Keratinocyte (primary cell): ENCODE results near the gene TIAM1. TPM values are rescaled to one million over a fixed set of nuclear protein-coding genes. Genes with fewer than 3 reads are reported as not detected.

Experiments used
- DNase-seq: peaks from one replicate; pipeline ENCODE4 v3.0.0-alpha.2; 2011; ENCODE audit warnings: low read depth, missing footprints, low spot score
- FAIRE-seq: peaks from 2 replicates; lab custom pipeline; 2011; peaks lifted over from hg19 to GRCh38; lab: Jason Lieb, UNC
- H2AFZ ChIP-seq: 2 replicates; pipeline ENCODE4 v1.6.0; 2012; ENCODE audit warnings: low read length, control low read depth, inconsistent platforms; ENCODE audit not compliant: control insufficient read depth
- H3K27ac ChIP-seq: 2 replicates; pipeline ENCODE4 v1.5.1; 2011; ENCODE audit warnings: low read length; ENCODE audit not compliant: control insufficient read depth, insufficient read depth
- H3K27me3 ChIP-seq: 3 replicates; pipeline ENCODE4 v1.6.0; 2011; ENCODE audit warnings: low read length; ENCODE audit not compliant: control insufficient read depth, insufficient read depth; ENCODE audit errors: extremely low read depth
- H3K36me3 ChIP-seq, 2 experiments: 2 replicates in 1 of 2; 3 replicates in 1 of 2; pipeline ENCODE4 v1.5.1; 2011; ENCODE audit warnings: low read length in 2 of 2, mild to moderate bottlenecking in 1 of 2; ENCODE audit not compliant: control insufficient read depth in 2 of 2, insufficient read depth in 2 of 2; ENCODE audit errors: extremely low read depth in 1 of 2
- H3K4me1 ChIP-seq: 3 replicates; pipeline ENCODE4 v1.5.1; 2011; ENCODE audit warnings: low read length; ENCODE audit not compliant: control insufficient read depth, insufficient read depth; ENCODE audit errors: extremely low read depth
- H3K4me2 ChIP-seq: 3 replicates; pipeline ENCODE4 v1.6.0; 2011; ENCODE audit warnings: low read depth, low read length; ENCODE audit not compliant: control insufficient read depth, insufficient read depth; ENCODE audit errors: extremely low read depth
- H3K4me3 ChIP-seq, 3 experiments: fragments of 200-600 bp in 1 of 3; sonication (generic) in 1 of 3; 2 replicates in 2 of 3; 3 replicates in 1 of 3; pipeline ENCODE4 v1.5.1; 2011 to 2016; ENCODE audit warnings: low read length in 3 of 3, mild to moderate bottlenecking in 3 of 3, control low read depth in 2 of 3, inconsistent platforms in 1 of 3, low read depth in 1 of 3, mixed read lengths in 1 of 3, mixed run types in 1 of 3, moderate library complexity in 1 of 3; ENCODE audit not compliant: control insufficient read depth in 2 of 3, insufficient read depth in 2 of 3; ENCODE audit errors: extremely low read depth in 1 of 3
- H3K79me2 ChIP-seq: 2 replicates; pipeline ENCODE4 v1.6.0; 2012; ENCODE audit warnings: low read length; ENCODE audit not compliant: control insufficient read depth, insufficient read depth
- H3K9ac ChIP-seq: 3 replicates; pipeline ENCODE4 v1.6.0; 2011; ENCODE audit warnings: low read length; ENCODE audit not compliant: control insufficient read depth, insufficient read depth; ENCODE audit errors: extremely low read depth
- H3K9me1 ChIP-seq: 3 replicates; pipeline ENCODE4 v1.6.0; 2011; ENCODE audit warnings: low read length; ENCODE audit not compliant: control insufficient read depth, insufficient read depth; ENCODE audit errors: extremely low read depth
- H3K9me3 ChIP-seq: 2 replicates; pipeline ENCODE4 v1.5.1; 2012; ENCODE audit warnings: low read depth, low read length; ENCODE audit not compliant: control insufficient read depth
- H4K20me1 ChIP-seq: 3 replicates; pipeline ENCODE4 v1.6.0; 2011; ENCODE audit warnings: low read length; ENCODE audit not compliant: control insufficient read depth, insufficient read depth; ENCODE audit errors: extremely low read depth
- CTCF ChIP-seq, 3 experiments: IDR thresholded peaks in 1 of 3; conservative IDR thresholded peaks in 1 of 3; optimal IDR thresholded peaks in 1 of 3; 2 replicates in 2 of 3; 3 replicates in 1 of 3; pipeline versions ENCODE3 to v1.5.1; 2011; ENCODE audit warnings: low read length in 3 of 3, mild to moderate bottlenecking in 3 of 3, moderate library complexity in 2 of 3, control low read depth in 1 of 3, inconsistent platforms in 1 of 3; ENCODE audit not compliant: insufficient read depth in 2 of 3; ENCODE audit errors: extremely low read depth in 1 of 3
- EZH2 ChIP-seq: IDR thresholded peaks from one replicate; pipeline ENCODE4 v1.6.1; 2012; ENCODE audit warnings: inconsistent platforms, mild to moderate bottlenecking, low read length, moderate library complexity
- dilution Hi-C: fragments of 300-500 bp; cut with MboI; formaldehyde crosslinking; loops from one replicate; pipeline ENCODE4 v1.7.0; 2020; ENCODE audit warnings: low sequenced_read_pairs; ENCODE audit not compliant: extremely low pct_ligation_motif_present
- polyA plus RNA-seq, 5 experiments: library from polyadenylated mRNA; depleted of rRNA in 3 of 5; stranded (reverse) in 3 of 5; stranded (forward) in 1 of 5; unstranded in 1 of 5; fragments of >200 nt; gene quantifications; 1 replicate in 1 of 5; 2 replicates in 3 of 5; 3 replicates in 1 of 5; pipeline versions ENCODE4 v1.2.1 to v1.2.3, GENCODE V29; 2011 to 2012; ENCODE audit warnings: missing spikeins in 2 of 5, low read depth in 1 of 5, low replicate concordance in 1 of 5

The TIAM1 gene
- polyA plus RNA-seq, 1 donor (not counting 4 experiments of a cell fraction or from before 2014, with no cell fraction given) = 8.3 TPM

- no peak for TF ChIP-seq CTCF (optimal IDR thresholded peaks at IDR 0.05 in 1 of 3, IDR thresholded peaks at IDR 0.05 in 1 of 3, conservative IDR thresholded peaks at IDR 0.05 in 1 of 3; ENCODE audit: extremely low read depth in 1 of 3, insufficient read depth in 2 of 3, low read length in 3 of 3)
- no peak for TF ChIP-seq EZH2
- DNase-seq (no peak), FAIRE-seq (no peak)
- Histone ChIP-seq H3K27me3 (no peaks in the 10 kb centered on the region), H3K9me3 (no peaks in the 10 kb centered on the region), H3K79me2 (no peaks in the 10 kb centered on the region), H3K27ac (no peak overlapping the region), H4K20me1 (no peaks in the 10 kb centered on the region), H3K9ac (no peak overlapping the region), H3K9me1 (no peaks in the 10 kb centered on the region), H3K4me3 (no peak overlapping the region), H3K36me3 (no peaks in the 10 kb centered on the region), H3K4me2 (no peak overlapping the region), H3K4me1 (peaks cover 3% of the 10 kb centered on the region), H2AFZ (no peak overlapping the region)
- dilution Hi-C loops = no loop called here
These were observed 86.0 kb downstream of the TIAM1 start for GRCh38 chr21:31258073-31258472.

- FAIRE-seq (no peak), DNase-seq (no peak)
- Histone ChIP-seq H3K4me1 (peaks cover 3% of the 10 kb centered on the region), H3K79me2 (no peaks in the 10 kb centered on the region), H3K36me3 (no peaks in the 10 kb centered on the region), H3K27me3 (no peaks in the 10 kb centered on the region), H4K20me1 (no peaks in the 10 kb centered on the region), H3K4me2 (no peak overlapping the region), H3K9me3 (no peaks in the 10 kb centered on the region), H3K9ac (no peak overlapping the region), H3K9me1 (no peaks in the 10 kb centered on the region), H3K4me3 (no peak overlapping the region), H3K27ac (no peak overlapping the region), H2AFZ (no peak overlapping the region)
- TF ChIP-seq CTCF (optimal IDR thresholded peaks at IDR 0.05 in 1 of 3, IDR thresholded peaks at IDR 0.05 in 1 of 3, conservative IDR thresholded peaks at IDR 0.05 in 1 of 3; ENCODE audit: extremely low read depth in 1 of 3, insufficient read depth in 2 of 3, low read length in 3 of 3) = no peak
- no peak for TF ChIP-seq EZH2
- dilution Hi-C loops = no loop called here
These were observed 86.8 kb downstream of the TIAM1 start for GRCh38 chr21:31257265-31257664.
